Hematopoietic multipotent progenitor cell treated with erythropoietin and hydrocortisone succinate and interleukin-3 and kit ligand, for 17 days (in vitro differentiated cells): Measurements from ENCODE around the gene DNAJB11.
"Not testable (repeated sequence)": the region's sequence is repeated elsewhere in the genome, so short reads cannot be mapped to it uniquely, and the experiment has no call there.

ENCODE experiments used
- DNase-seq: peaks from one replicate; pipeline ENCODE4 v3.0.0-alpha.2; 2015; ENCODE audit warnings: low spot score

DNAJB11 gene

DNA sequence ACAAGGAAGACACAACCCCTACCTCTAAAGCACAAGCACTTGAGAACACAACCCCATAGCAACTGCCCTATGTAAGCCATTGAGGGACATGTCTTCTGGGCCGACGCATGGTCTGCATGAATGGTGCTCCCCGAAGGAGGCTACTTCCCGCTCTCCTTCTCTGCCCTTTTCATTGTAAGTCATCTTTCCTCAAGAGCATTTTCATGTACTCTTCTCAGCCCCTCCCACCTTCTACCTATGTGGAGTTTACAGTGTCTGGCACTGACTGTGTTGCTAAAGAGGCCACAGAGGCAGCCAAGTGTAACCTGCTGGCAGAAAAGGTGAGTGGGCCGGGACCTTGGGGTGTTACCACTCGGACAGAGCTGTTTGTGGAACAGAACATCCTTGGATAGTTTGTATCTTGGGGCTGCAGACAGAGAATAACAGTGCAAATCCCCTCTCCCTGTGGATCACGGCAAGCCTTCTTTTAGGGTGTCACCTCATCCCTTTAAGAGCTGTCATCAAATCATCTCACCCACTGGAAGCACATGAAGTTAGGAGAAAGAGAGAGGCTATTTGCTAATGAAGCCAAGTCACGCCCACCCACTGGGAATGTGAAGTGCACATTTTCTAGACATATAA is 47.9 kb downstream of the DNAJB11 start:
- no peak for DNase-seq

- no peak for DNase-seq
Observed at GRCh38 chr3:186619787-186620212, 49.3 kb downstream of the DNAJB11 start.

DNA sequence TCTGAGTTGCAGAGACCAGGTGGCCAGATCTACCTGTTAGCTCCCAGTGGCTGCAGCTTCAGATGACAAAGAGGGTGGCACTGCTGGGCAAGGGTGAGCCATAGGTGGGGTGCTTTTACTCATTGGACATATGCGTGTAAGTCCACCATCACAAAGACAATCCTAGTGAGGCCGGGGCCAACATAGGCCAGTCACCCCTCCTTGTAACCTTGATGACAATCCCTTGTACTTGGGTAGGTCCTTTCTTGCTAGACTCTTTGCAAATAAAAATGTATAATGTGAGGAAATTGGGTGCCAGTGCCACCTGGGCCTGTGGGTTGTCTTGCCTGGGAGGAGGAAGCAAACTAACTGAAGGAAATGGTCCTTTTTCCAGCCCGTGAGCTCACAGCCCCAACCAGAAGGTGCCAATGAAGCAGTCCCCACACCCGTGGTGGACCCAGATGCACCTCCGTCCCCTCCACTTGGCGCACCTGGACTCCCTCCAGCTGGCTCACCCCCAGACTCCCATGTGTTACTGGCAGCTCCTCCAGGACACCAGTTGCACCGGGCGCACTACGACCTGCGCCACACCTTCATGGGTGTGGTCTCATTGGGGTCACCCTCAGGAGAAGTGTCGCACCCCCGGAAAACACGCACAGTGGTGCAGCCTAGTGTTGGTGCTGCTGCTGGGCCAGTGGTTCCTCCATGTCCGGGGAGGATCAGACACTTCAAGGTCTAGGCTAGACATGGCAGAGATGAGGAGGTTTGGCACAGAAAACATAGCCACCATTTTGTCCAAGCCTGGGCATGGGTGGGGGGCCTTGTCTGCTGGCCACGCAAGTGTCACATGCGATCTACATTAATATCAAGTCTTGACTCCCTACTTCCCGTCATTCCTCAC is 49.9 kb downstream of the DNAJB11 start:
- DNase-seq = no peak

DNA sequence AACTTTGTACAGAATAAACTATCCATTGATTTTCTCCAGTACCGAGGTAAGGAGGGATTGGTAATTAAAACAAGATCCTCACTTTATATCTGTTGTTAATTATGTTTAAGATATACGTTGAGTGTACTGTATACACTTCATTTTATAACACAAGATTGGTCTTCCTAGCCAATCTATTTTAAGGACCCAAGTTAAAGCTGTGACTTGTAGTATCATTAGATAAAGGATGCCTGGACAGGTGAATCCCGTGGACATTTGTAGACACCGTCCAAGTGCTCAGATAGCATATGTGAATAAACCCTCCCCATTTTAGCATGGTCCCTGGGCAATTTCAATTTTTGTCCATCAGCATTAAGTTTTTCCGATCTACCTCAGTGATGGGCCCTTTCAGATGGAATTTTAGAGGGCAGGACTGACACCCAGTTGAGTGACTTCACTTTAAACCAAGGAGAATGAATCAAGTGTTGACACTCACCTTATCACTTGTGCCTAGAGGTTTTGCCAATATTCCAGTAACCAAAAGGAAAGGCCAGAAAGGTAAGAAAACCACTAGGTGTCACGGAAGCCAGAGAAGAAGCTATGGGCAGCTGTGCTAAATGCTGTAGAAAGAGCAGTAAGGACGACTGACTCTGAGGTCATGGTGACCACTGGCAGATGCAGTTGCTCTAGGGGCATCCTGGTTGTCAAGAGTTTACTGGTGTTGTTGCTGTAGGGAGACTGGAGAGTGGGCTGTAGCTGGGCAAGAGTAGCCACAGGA is 51.6 kb downstream of the DNAJB11 start:
- DNase-seq = no peak

DNA sequence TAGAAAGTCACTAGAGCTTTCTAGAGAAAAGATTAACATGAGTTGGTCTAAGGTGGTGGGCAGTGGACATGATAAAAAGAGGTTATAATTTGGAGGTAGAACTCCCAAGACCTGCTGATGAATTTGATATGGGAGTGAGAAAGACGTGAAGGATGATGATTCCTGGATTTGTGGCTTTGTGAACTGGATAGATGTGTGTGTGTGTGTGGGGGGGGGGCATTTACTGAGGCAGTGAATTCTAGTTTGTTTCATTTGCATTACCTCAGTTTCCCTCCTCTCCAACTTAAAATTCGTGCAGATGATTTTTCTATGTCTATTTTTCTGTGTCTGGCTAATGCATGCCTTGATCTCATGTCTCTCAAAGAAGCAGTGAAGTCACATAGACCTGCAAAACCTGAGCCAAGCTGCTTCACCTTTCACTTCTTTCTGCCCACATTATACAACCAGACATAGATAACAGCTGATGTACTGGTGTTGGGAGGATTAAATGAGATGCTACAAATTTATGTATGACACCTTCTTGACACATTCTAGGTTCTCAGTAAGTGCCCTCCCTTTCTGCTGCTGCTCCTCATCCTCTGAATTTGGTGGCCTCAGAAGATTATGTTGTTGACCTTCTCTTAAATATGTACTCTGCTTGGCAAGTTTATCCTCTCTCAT is 52.3 kb downstream of the DNAJB11 start:
- no peak for DNase-seq

- no peak for DNase-seq
Observed at GRCh38 chr3:186624598-186624997, 54.1 kb downstream of the DNAJB11 start.

DNA sequence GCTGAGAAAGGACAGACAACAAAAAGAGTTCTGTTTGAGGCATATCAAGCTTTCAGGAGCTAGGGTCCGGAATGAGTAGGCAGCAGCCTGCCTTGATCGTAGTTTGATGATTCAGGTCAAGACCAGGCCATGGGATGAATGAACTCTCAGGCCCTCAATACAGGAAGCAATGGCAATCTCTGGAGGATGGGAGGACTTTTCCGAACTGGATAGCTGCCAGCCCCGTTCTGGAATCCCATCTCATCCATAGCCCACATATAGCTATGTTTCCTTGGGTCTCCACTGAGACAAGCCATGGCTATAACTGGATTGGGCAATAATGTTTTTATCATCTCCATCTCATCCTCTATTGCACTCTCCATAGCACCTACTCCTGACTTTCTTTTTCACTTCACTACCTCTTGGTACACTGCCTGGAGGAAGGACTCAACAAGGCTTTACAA is 55.1 kb downstream of the DNAJB11 start:
- no peak for DNase-seq

GRCh38 chr3:186626254-186626847 is 55.8 kb downstream of the DNAJB11 start:
- DNase-seq = no peak

DNA sequence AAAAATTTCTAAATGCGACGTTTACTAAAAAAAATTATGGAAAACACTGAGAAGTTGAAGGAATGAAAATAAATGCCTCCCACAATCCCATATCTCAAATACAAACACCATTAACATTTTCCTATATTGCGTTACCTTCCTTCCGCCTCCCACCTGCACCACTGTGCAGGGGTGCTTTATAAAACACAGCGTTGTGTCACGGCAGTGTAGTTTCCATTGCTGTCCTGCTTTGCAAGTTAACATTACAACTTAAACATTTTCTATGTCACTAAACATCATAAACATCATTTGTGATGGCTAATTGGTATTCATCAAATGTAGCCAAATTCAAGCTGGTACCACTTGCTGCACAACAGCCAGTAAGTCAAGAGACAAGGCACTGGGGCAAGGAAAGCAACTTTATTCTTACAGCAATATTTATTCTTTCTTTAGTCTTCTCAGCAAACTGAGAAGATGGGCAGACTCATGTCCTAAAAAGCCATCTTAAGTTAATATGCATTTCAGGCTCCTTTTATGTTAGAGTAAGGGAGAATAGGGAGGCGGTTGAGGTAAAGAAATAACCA is 57.4 kb downstream of the DNAJB11 start:
- no peak for DNase-seq

GRCh38 chr3:186628756-186629155 is 58.2 kb downstream of the DNAJB11 start:
- DNase-seq = no peak

DNA sequence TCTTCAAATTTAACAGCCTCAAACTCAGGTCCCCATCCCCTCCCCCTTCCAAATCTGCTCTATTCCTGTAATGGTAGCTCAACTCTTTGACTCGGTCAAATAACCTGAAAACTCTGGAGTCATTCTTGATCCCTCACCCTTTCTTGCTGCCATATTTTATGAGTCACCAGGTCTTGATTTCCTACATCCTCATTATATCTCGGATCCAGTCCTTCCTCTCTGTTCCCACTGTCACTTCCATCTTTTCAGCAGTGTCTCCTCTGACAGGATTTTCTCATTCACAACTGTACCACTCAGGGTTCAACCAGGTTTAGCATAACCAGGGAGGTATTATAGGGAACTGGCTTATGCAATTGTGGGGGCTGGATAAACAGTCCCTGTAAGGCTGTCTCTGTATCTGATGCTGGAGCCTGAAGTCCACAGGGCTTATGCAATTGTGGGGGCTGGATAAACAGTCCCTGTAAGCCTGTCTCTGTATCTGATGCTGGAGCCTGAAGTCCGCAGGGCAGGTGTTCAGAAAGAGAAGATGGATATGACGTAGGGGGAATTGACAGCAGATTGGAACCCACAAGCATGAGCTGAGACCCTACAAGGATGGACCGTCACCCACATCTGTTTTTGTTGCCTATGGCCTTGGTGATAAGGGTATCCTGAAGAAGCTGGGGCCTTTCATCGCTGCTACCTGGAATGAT is 60.6 kb downstream of the DNAJB11 start:
- no peak for DNase-seq

DNA sequence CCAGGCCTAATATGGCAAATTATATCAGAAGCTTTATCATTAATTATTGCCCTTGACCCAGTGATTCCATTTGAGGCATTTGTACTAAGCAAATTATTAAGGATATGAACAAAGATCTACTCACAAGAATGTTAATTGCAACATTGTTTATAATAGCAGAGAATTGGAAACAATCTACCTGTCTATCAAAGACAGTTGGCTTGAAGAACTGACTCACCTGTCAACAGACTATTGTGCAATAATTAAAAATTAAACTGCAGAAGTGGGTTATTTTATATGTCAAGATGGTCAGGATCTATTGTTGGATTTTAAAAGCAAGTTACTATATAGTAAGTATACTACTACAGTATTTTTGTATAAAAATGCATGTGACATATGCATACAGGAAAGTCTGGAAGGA is 63.0 kb downstream of the DNAJB11 start:
- no peak for DNase-seq

DNA sequence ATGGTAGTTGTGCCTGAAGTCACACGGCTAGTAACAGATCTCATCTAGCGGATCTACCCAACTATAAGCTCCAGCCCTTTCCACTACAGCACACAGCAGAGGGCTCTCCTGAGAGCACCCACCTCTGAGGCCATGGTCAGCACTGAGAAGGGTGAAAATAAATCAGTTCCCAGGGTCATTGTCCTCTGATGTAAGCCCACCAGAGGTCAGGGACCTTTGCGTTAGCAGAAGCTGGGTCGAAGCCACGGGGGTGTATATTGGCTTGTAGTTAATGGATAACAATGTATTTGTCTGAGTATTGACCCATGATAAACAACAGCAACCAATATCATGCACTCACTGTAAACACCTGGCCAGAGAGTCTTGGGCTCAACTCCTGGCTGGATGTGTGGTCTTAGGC is 63.7 kb downstream of the DNAJB11 start:
- not testable (repeated sequence) for DNase-seq
